ENCODE data around the gene EAF1.

Gene EAF1

DNA sequence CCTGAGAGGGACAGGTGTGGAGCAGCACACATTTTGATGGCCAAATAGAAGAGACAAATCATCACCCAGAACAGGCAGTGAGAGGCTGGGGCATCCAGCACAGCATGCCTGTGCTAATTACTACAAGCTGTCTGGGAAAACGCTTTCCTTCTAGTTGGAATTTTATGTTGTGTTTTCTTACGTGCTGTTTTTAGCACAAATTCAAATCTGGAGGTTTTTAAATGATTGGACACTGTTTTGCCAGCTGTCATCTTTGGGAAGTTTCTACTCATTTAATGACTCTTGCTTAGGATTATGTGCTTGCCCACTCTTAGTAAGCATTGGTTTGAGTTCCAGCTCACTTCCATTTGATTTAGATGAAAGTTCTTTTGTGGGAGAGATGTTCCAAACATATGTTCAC, 43.5 kb downstream of the EAF1 start:
- no peak for DNase-seq (ENCODE audit: low read depth in 2 of 2)
- no peak overlapping the region for H3K4me3 ChIP-seq (replicated peaks in 1 of 2; ENCODE audit: low read depth in 2 of 2, low read length in 2 of 2)
- TF ChIP-seq, protein P1, sequence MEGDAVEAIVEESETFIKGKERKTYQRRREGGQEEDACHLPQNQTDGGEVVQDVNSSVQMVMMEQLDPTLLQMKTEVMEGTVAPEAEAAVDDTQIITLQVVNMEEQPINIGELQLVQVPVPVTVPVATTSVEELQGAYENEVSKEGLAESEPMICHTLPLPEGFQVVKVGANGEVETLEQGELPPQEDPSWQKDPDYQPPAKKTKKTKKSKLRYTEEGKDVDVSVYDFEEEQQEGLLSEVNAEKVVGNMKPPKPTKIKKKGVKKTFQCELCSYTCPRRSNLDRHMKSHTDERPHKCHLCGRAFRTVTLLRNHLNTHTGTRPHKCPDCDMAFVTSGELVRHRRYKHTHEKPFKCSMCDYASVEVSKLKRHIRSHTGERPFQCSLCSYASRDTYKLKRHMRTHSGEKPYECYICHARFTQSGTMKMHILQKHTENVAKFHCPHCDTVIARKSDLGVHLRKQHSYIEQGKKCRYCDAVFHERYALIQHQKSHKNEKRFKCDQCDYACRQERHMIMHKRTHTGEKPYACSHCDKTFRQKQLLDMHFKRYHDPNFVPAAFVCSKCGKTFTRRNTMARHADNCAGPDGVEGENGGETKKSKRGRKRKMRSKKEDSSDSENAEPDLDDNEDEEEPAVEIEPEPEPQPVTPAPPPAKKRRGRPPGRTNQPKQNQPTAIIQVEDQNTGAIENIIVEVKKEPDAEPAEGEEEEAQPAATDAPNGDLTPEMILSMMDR (IDR thresholded peaks at IDR 0.05; ENCODE audit: low read depth, low read length), result no peak

DNA sequence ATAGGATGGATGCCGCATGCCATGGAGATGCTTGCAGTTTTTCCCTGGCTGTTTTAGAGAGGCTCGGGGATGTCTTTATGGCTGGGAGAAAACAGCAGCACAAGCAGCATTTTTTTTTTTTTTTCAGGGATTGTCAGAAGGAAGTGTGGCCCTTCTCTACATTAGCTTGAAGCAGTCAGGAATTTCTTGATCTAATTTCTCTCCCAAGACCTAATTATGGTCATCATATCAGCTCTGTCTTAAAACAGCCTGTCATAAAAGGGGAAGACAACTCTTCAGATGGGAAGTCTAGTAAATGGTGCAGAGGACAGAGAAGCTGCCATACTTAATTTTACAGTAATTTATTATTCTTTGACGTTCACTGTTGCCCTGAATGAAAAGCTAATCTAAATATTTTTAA, 44.5 kb downstream of the EAF1 start:
- TF ChIP-seq, protein P1 (IDR thresholded peaks at IDR 0.05; ENCODE audit: low read depth, low read length), result no peak
- no peak for DNase-seq (ENCODE audit: low read depth in 2 of 2)
- H3K4me3 ChIP-seq (replicated peaks in 1 of 2; ENCODE audit: low read depth in 2 of 2, low read length in 2 of 2), result no peak overlapping the region

DNA sequence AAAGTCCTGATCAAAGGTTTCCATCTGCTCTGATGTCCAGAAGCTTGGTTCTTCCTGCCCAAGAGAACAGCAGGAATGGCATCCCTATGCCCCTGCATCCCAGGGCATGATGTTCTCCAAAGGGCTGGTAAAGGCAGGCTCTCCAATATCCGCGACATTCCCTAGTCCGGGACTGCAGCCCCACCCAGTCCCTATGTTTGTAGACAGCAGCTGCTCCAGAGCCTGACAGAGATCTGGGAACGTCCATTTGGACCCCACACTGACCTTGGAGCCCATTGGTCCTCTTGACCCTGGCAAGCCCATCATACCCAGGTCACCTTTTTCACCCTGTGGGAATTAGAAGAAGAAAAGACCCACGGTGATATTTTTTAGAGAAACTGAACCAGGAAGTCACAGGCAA, 47.8 kb downstream of the EAF1 start:
- TF ChIP-seq, protein P1 (IDR thresholded peaks at IDR 0.05; ENCODE audit: low read depth, low read length), result no peak
- no peak overlapping the region for H3K4me3 ChIP-seq (replicated peaks in 1 of 2; ENCODE audit: low read depth in 2 of 2, low read length in 2 of 2)
- DNase-seq (ENCODE audit: low read depth in 2 of 2), result no peak

DNA sequence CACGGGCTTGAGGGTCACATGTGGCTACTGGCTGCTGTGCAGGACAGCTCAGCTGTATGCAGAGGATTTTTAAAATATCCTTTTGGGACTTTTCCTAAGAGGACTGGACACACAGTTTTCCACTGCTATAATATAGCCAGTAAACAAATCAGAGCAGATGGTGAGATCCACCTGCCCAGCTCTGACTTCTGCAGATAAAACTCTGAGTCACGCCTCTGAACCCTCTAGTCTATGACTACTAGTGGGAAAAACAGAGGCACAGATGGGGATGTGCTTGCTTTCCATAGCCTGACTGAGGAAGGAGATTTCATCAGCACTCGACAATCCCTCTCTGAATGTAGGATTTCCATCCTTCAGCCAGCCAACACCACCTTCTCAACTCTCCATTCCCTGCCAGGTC, 49.0 kb downstream of the EAF1 start:
- peak; percentile 19 to 38 for DNase-seq (ENCODE audit: low read depth in 2 of 2)
- H3K4me3 ChIP-seq (replicated peaks in 1 of 2; ENCODE audit: low read depth in 2 of 2, low read length in 2 of 2), result no peak overlapping the region
- TF ChIP-seq, protein P1 (IDR thresholded peaks at IDR 0.05; ENCODE audit: low read depth, low read length), result no peak

DNA sequence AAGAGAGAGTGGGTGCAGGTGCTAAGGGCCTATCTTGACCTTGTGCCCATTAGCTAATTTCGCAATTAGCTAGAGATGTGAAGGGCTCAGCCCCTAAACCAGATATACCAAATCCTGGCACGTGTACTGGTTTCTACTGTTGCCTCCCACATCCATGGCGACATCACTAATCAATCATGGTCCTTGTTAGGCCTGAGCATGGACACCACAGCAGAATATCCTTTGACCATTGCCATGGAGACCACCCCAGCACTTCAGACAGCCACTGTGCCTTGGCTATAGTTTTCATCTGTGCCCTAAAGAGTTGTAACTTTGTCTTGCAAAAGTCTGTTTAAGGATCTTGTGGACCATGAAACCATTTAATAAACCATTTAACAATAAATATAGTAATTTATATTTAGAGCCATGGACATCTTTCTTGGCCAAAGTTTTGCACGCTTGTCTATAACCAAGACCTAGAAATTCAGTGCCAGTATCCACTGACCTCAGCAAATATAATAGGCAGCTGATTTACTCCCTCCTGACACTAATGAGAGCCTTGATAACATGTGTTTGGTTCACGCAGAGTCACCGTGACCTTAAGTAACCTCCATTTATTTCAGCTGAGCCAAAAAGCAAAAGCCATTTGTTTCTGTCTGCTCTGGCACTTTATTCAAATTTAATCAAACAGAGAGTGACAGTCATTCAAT, 50.7 kb downstream of the EAF1 start:
- DNase-seq (ENCODE audit: low read depth in 2 of 2), result no peak
- no peak overlapping the region for H3K4me3 ChIP-seq (replicated peaks in 1 of 2; ENCODE audit: low read depth in 2 of 2, low read length in 2 of 2)
- TF ChIP-seq, protein P1 (IDR thresholded peaks at IDR 0.05; ENCODE audit: low read depth, low read length), result no peak

DNA sequence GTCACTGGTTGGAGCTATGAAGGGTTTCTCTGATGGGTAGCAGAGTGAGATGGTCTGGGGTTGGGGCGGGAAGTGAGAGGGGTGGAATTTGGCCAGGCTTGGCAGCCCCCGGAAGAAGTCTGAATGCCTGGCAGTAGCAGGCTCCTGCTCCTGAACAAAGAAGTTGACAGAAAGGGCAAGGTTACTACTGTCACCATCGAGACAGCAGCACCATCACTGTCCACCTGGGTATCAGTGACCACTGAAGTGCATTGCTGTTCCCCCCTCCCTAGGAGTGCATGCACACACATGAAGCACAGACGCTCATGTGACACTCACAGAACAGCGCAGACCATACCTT, 51.2 kb downstream of the EAF1 start:
- TF ChIP-seq, protein P1 (IDR thresholded peaks at IDR 0.05; ENCODE audit: low read depth, low read length), result no peak
- DNase-seq (ENCODE audit: low read depth in 2 of 2), result no peak

More for the DNA sequence above, 51.2 kb downstream of the EAF1 start:
- H3K4me3 ChIP-seq (replicated peaks in 1 of 2; ENCODE audit: low read depth in 2 of 2, low read length in 2 of 2), result no peak overlapping the region

Data from cardiac fibroblast (primary cell).